Middle frontal gyrus (tissue), 1 donor: ENCODE results near the gene EXOC4.

ENCODE experiments used
- DNase-seq: peaks from one replicate; pipeline ENCODE4 v3.0.0-alpha.2; 2015; ENCODE audit warnings: low spot score; ENCODE audit errors: extremely low spot score

EXOC4 gene

GRCh38 chr7:133361806-133362205 lies 108.9 kb downstream of the EXOC4 start:
- DNase-seq, result no peak

DNA sequence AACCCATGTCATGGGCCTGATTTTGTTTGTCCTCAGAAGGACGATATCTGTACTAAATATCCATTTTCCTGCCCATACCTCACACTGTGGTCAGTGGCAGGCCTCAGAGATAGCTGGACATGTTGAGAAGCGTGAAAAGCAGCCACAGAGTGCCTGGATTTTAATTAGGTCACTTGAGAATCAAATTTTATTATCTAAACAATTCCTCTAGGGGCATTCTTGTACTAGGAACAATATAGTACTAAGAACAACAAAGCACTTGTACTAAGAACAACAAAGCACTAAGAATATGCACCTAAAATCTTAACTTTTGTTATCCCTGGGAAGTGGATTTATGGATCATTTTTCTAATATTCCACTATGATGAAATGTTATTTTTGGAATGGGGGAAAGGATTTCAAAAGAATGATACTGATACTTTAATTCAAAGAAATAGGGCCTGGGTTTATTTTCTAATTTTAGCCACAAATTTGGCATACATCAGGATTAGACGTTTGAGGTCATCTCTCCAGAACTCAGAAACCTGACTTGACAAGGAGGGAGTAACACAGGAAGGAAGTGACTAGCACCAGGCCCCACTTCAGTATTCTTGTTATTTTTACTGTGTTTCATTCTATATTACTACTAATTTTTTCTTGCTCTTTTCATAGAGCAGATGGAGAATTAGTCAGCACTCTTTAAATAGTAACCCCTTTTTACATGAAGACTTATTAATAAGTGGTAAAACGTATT lies 112.2 kb downstream of the EXOC4 start:
- DNase-seq, result no peak

- DNase-seq, result peak; percentile 28
These were observed 113.0 kb downstream of the EXOC4 start for GRCh38 chr7:133365917-133366316.

DNA sequence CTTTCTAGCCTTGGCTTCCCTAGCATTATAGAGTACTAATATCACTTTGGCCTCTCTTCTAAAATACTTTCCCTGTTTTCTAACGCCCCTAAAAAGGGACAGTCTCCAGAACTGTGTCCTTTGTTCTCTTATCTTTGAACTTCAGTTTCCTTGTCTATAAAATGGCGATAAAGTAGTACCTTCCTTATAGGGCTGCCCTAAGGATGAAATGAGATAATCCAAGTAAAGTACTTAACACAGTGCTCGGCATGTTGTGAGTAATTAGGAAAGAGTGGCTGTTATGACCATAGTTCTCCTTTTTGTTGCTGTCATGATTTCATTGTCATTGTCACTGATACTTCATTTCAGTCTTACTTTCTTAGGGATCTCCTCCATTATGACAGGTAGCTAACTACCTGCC lies 114.7 kb downstream of the EXOC4 start:
- DNase-seq, result no peak

- no peak for DNase-seq
These were observed 116.3 kb downstream of the EXOC4 start for GRCh38 chr7:133369130-133369529.

DNA sequence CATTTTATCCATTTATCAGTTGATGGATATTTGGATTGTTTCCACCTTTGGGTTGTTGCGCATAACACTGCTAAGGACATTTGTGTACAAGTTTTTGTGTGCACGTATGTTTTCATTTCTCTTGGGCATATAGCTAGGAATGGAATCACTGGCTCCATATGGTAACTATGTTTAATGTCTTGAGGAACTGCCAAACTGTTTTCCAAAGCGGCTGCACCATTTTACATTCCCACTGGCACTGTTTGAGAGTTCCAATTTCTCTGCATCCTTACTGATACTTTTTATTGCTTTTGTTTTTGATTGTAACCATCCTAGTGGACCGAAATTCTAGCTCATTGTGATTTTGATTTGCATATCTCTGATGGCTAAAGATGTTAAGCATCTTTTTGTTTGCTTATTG lies 118.7 kb downstream of the EXOC4 start:
- no peak for DNase-seq

- DNase-seq, result no peak
These were observed 119.5 kb downstream of the EXOC4 start for GRCh38 chr7:133372337-133372736.

DNA sequence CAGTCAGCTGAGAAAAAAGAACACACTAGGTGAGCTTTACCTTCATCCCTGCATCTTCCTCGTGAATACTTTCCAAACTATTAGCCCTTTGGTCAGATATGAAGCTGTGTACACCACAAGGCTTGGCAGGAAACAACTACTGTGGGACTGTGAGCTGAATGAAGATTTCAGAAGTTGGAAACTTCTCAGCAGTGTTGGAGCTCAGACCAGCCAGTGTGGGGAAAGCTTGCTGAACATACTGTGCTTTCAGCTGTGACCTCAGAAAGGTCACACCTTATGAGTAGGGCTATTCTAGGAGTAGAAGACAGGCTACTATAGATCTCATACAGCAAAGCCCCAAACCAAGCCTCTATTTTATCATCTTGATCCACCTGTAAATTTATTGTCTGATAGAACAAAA lies 123.6 kb downstream of the EXOC4 start:
- no peak for DNase-seq

DNA sequence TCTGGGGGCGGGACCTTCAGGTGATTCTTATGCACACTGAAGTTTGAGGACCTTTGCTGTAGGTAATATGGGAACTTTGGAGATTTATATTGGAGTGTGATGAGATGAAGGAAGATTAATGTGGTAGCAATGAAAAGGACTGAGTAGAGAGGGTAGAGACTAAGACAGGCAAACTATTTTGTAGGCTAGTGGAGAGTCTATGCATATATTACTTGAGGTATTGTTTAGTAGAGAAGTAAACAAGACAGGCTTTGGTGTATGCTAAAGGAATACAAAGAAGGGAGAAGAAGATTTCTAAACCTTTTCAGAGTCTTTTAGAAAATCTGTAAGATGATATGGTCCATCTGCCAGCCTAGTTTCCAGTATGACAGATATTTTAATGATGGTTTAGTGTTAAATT lies 129.1 kb downstream of the EXOC4 start:
- DNase-seq, result no peak

DNA sequence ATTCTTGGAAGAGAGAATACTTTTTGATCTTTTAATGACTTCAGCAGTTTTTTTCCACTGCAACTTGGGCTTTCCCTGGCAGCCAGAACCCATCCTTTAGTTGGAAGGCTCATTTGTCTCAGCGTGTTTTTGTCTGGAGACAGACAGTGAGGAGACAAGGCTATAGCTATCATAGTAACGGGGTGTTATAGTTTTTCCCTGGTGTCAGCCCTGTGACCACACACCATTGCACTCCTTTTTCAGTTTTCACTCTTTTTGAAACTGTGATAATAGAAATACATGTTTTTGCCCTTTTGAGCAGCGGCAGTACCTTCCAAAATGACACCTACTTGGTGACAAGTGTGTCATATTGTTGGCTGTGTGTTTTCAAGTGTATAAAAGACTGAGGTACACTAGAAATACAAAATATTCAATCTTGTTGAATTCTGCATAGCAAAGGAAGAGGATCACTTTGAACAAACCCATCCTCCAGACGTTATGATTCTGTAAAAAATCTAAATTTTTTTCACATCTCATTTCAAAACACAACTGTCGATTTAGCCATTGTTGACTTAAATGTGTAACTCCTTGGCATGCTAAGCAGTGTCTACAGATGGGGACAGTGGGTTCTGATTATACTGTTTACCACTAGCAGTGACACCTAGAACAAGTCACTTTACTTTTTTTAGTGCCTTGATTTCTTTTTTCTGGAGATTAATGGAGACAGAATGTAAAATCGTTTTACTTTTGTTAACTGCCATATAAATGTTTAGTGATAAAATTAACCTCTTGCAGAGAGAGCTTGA lies 130.1 kb downstream of the EXOC4 start:
- DNase-seq, result no peak

GRCh38 chr7:133386205-133386604 lies 133.3 kb downstream of the EXOC4 start:
- no peak for DNase-seq

DNA sequence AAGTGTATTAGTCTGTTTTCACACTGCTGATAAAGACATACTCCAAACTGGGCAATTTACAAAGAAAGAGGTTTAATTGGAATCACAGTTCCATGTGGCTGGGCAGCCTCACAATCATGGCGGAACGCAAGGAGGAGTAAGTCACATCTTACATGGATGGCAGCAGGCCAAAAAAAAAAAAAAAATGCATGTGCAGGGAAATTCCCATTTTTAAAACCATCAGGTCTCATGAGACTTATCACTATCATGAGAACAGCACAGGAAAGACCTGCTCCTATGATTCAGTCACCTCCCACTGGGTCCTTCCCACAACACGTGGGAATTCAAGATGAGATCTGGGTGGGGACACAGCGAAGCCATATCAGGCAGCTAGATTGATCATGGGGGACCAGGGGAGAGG lies 136.8 kb downstream of the EXOC4 start:
- no peak for DNase-seq

DNA sequence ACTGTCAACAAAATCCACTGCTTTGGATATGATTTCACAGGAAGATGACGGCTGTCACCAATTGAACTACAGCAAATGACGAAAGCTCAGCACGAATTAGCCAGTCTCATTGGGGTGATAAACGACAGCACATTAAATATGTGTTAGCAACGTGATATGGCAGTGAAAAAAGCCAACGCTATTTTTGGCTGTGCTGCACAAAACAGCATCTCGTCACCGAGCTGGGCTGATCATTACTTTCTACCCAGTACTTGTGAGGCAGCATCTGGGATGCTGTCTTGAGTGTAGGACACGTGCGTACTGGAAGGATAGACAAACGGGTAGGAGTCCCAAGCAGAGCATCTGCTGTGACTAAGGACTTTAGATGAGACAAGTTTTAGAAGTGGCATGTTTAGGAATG lies 138.3 kb downstream of the EXOC4 start:
- DNase-seq, result peak; percentile 31

DNA sequence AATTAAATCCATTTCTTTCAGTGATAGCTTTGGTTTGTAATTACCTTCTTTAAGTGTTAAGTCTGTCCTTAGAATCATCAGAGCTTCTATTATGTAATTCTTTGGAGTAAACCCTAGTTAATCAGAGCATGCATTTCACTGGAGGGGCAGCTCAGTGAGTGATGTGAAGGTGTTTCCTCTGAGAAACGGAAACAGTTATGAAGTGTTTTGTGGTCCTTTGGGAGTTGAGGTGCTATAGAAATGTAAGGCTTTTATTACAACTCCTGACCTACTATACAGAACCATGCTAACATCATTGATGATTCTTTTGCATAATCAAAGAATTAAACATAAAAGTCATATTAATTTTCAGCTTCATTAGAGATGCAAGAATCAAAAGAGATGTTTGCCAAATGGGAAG lies 141.5 kb downstream of the EXOC4 start:
- no peak for DNase-seq

DNA sequence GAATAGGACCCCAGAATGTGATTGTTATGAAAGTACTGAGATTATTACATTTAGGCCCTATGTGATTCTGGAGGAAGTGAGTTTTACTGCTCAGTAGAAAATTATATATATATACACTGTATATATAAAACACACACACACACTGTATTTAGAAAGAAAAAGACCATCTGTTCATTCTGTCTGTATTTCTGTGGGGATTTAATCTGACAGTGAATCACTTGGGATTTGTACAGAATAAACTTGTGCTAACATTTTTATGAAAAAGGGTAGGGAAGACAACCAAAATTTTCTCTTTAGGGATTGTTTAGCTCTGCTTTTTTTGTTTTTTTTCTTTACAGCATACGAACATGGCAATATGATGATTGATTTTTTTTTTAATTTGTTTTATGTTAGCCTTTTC lies 142.7 kb downstream of the EXOC4 start:
- no peak for DNase-seq

DNA sequence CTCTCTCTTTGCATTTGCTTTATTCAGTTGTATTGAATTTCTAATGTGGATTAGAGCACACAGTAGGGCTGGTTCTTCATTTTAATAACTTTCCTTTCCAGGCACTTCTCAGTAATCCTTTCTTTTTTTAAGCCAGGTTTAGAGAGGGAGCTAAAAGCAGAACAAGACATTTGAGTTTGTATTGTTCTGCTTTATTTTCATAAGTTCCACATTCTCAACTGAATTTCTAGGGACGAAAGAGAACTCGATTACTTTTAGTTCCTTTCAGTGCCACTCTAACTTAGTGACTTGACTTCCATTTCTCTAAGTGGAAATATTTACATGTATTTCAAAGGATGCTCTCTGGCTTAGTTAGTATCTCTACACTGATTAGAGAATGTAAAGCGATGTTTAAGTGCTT lies 145.6 kb downstream of the EXOC4 start:
- DNase-seq, result no peak

GRCh38 chr7:133401225-133401624 lies 148.3 kb downstream of the EXOC4 start:
- no peak for DNase-seq

DNA sequence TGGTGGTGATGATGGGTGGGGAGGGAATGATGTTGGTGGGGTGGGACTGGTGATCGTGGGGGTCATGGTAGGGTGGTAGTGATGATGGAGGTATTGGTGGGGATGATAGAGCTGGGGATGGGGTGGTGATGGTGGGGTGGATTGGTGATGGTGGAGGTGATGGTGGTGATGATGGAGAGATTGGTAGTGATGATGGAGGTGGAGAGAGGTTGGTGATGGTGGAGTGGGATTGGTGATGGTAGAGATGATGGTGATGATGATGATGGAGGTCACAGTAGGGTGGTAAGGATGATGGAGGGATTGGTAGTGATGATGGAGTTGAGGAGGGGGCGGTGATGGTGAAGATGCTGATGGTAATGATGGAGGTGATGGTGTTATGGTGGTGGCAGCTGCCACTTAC lies 155.3 kb downstream of the EXOC4 start:
- DNase-seq, result no peak

DNA sequence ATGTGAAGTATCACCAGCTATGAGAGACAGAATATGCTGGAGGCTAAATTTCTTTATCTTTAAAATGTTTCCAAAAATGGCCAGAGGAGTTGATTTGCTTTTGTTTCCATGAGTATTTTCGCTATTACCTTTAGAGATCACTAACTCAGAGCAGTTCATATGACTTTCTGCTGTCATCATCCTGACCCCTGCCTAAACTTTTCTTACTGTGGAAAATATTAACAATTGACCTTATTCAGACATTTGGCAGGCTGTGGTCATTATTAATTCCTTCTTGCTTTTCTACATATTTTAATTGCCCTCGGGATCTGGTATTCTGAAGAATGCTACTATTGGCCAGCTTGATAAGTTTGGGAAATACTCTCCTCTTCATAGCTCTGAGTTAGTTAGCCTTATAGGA lies 156.5 kb downstream of the EXOC4 start:
- no peak for DNase-seq

- DNase-seq, result no peak
These were observed 157.1 kb downstream of the EXOC4 start for GRCh38 chr7:133409966-133410365.

DNA sequence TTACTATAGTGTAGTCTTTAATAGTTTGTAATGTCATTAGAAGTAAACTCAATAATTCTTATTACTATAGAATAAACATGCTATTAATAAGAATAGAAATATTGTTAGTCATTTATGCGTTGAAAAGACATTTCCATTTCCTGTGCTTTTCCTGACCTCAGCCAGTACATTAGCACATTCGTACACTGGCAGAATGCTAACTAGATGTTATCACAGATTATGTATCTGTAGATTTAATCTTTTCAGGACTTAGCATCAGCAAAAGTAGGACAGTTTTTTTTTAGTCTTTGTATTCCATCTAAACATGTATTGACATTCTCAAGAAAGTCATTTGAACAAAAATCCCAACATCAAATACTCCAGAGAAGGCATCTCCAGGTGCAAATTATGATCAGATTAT lies 158.5 kb downstream of the EXOC4 start:
- DNase-seq, result no peak

DNA sequence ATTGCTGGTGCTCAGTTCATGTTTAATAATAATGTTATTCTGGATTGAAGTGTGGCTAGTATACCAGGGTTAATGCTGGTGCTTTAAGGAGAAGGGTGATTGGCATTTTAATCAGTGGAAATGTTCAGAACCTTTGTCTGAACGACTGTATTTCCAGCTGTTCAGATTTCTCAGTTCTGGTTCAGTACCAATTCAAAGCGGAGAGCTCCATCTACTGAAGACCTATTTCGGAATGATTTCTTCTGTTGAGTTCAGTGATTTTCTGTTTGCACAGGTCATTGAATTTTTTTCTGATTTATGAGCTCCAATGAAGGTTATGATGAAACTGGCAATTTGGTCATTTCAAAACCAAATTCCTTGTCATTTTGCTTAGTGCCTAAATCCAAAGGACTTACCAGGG lies 160.1 kb downstream of the EXOC4 start:
- DNase-seq, result no peak

DNA sequence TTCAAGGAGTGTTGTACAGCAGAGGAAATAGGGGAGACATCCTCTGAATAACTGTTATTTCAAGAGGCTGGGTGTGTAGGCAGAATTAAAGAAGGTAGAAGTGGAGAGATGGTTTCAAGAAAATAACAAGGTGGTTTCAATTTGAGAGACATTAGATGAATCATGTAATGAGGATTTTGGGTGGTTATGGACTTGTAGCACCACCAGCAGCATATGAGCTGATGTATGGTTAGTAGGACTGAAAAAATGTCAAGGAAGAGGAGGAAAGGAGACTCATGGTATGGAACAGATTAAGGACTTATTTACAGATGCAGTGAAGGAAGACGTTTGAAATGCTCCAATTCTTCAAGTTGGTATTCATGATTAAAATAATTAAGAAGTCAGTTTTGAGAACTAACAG lies 166.2 kb downstream of the EXOC4 start:
- no peak for DNase-seq
